Right atrium auricular region (tissue), 2 donors: ENCODE measurements around the gene COL2A1. TPM values are rescaled to one million over a fixed set of nuclear protein-coding genes. Genes with fewer than 3 reads are reported as not detected.

Source experiments
- DNase-seq: peaks from one replicate; pipeline ENCODE4 v3.0.0-alpha.2; 2019; ENCODE audit warnings: low spot score
- H3K27ac ChIP-seq, 2 donors: fragments of 200-600 bp; sonication (generic); 1 replicate in 1 of 2; 2 replicates in 1 of 2; pipeline ENCODE4 v1.5.1; 2016 to 2019
- H3K27me3 ChIP-seq, 2 donors: fragments of 200-600 bp; sonication (generic); one replicate each; pipeline versions ENCODE4 v1.5.1 to v1.6.0; 2017 to 2019
- H3K36me3 ChIP-seq: fragments of 200-600 bp; sonication (generic); one replicate; pipeline ENCODE4 v1.5.1; 2016
- H3K4me1 ChIP-seq, 2 donors: fragments of 200-600 bp; sonication (generic); one replicate each; pipeline versions ENCODE4 v1.5.1 to v1.6.0; 2017 to 2019
- H3K4me3 ChIP-seq, 2 donors: fragments of 200-600 bp; sonication (generic); 1 replicate in 1 of 2; 2 replicates in 1 of 2; pipeline ENCODE4 v1.5.1; 2017 to 2019; ENCODE audit warnings: mild to moderate bottlenecking in 1 of 2, moderate library complexity in 1 of 2
- H3K9me3 ChIP-seq, 2 donors: fragments of 200-600 bp; sonication (generic); one replicate each; pipeline ENCODE4 v1.5.1; 2019
- CTCF ChIP-seq, 2 donors: fragments of 200-600 bp; sonication (generic); IDR thresholded peaks; one replicate each; pipeline ENCODE4 v1.5.1; 2019; ENCODE audit warnings: antibody characterized with exemption in 2 of 2
- total RNA-seq, 2 donors: library from RNA; depleted of rRNA; stranded (reverse); fragments of >200 nt; gene quantifications; one replicate each; pipeline ENCODE4 v1.1.0, GENCODE V29; 2016

Gene COL2A1
- total RNA-seq, 2 donors from 2014 or later, result not detected

DNA sequence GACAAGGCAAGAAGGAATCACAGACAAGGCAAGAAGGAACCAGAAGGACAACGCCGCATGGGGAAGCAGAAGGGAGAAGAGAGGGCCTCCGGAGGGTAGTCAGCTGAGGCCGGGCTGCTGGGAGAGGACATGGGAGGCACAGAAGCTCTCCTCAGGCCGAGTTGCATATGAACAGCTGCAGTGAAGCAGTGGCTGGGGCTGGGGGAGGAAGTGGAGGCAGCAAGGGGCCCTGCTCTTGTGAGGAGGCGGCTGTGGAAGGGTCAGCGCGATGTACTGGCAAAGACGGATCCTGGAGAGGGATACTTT is 62.8 kb downstream of the COL2A1 start:
- H3K9me3 ChIP-seq, result no peaks in the 10 kb centered on the region
- peaks cover 0 to 11% of the 10 kb centered on the region in 2 donors for H3K4me1 ChIP-seq
- TF ChIP-seq CTCF (IDR thresholded peaks at IDR 0.05), result no peak
- no peaks in the 10 kb centered on the region for H3K27me3 ChIP-seq
- DNase-seq, result no peak
- H3K36me3 ChIP-seq, result no peaks in the 10 kb centered on the region
- no peak overlapping the region for H3K4me3 ChIP-seq
- no peak overlapping the region for H3K27ac ChIP-seq

GRCh38 chr12:47940773-47941474 is 63.4 kb downstream of the COL2A1 start:
- Histone ChIP-seq H3K4me3 (no peak overlapping the region), H3K4me1 (peaks cover 0 to 11% of the 10 kb centered on the region in 2 donors), H3K27ac (no peak overlapping the region), H3K27me3 (no peaks in the 10 kb centered on the region), H3K9me3 (no peaks in the 10 kb centered on the region), H3K36me3 (no peaks in the 10 kb centered on the region)
- DNase-seq, result no peak
- TF ChIP-seq CTCF (IDR thresholded peaks at IDR 0.05), result no peak

DNA sequence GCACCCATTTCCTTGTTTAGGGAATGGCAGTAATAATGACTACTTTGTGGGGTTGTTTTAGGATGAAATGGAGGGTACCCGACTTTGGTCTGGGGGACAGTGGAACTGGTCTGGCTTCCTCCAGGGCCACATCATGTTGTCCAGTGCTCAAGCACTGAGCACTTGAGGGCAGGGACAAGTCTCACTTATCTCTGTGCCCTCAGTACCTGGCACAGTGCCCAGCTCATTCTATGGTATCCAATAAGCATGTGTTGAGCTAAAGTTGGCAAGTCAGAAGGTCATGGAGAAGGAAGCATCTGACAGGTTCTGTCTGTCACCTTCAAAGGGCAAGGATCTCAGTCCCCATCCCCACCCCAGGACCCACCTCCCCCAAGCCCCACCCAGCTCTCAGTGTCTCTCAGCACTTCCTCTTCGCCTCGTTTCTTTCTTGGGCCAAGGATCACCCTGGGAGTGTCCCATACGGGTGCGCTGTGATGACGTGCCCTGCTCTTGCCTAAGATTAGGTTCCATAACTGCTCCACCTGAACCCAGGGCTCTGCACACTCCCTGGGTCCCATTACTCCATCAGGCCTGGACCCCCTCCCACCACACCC is 65.2 kb downstream of the COL2A1 start:
- no peak overlapping the region for H3K4me3 ChIP-seq
- H3K27me3 ChIP-seq, result no peaks in the 10 kb centered on the region
- TF ChIP-seq CTCF (IDR thresholded peaks at IDR 0.05), result no peak
- H3K27ac ChIP-seq, result no peak overlapping the region
- DNase-seq, result no peak
- no peaks in the 10 kb centered on the region for H3K9me3 ChIP-seq
- peaks cover 0 to 22% of the 10 kb centered on the region in 2 donors for H3K4me1 ChIP-seq
- H3K36me3 ChIP-seq, result no peaks in the 10 kb centered on the region

DNA sequence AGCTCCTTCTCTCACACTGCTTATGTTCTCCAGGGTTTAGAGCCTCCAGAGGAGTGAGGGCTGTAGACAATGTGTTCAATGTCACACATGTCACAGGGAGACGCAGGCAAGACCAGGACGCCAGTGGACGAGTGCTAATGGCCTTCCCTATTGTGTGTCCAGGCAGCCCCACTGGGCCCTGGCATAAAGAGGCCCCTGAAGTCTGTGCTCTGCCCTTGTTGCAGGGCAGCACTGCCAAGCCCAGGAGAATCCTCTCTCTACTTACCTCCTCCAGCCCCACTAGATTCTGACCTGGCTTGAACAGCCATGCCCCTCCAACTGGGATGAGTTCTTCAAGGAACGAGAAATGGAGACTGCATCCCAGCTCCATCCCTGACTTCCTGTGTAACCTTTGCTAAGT is 65.7 kb downstream of the COL2A1 start:
- no peaks in the 10 kb centered on the region for H3K9me3 ChIP-seq
- no peak for DNase-seq
- H3K4me3 ChIP-seq, result no peak overlapping the region
- H3K27me3 ChIP-seq, result no peaks in the 10 kb centered on the region
- TF ChIP-seq CTCF (IDR thresholded peaks at IDR 0.05), result no peak
- no peaks in the 10 kb centered on the region for H3K36me3 ChIP-seq
- H3K4me1 ChIP-seq, result peaks cover 0 to 22% of the 10 kb centered on the region in 2 donors
- H3K27ac ChIP-seq, result no peak overlapping the region

DNA sequence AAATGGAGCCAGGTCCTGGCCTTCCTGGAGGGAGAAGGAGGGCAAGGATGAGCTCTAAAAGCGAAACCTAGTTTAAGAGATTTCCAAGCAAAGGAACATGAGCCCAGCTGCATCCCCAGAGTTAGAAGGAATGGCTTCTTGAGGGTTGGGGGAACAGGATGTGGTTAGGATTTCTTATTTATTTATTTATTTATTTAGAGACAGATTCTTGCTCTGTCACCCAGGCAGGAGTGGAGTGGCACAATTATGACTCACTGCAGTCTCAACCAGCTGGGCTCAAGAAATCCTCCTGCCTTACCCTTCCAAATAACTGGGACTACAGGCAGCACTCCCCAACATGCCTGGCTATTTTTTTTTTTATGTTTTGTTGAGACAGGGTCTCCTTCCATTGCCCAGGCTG is 66.2 kb downstream of the COL2A1 start:
- H3K36me3 ChIP-seq, result no peaks in the 10 kb centered on the region
- no peaks in the 10 kb centered on the region for H3K9me3 ChIP-seq
- H3K4me3 ChIP-seq, result no peak overlapping the region
- DNase-seq, result no peak
- H3K4me1 ChIP-seq, result peaks cover 0 to 22% of the 10 kb centered on the region in 2 donors
- no peak for TF ChIP-seq CTCF (IDR thresholded peaks at IDR 0.05)
- no peaks in the 10 kb centered on the region for H3K27me3 ChIP-seq
- no peak overlapping the region for H3K27ac ChIP-seq

DNA sequence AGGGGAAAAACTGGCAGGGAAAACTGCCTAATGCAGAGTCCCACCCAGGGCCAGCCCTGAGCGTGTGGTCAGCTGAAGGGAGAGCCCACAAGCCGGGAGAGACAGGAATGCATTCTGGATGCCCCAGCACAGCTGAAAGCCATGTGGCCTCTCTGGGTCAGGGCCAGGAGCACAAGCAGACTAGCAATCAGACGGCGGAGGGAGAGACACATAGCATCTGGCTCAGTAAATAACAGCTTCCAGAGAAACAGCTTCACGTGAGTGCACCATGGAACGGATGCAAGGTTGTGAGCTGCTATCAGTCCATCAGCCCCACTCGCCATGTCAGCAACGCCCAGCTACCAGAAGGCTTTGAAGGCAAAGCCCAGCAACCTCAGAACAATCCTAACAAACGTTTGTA is 69.1 kb downstream of the COL2A1 start:
- TF ChIP-seq CTCF (IDR thresholded peaks at IDR 0.05), result no peak
- no peak overlapping the region for H3K27ac ChIP-seq

More for the DNA sequence above, 69.1 kb downstream of the COL2A1 start:
- Histone ChIP-seq H3K4me1 (peaks cover 0 to 14% of the 10 kb centered on the region in 2 donors), H3K27me3 (no peaks in the 10 kb centered on the region), H3K36me3 (no peaks in the 10 kb centered on the region), H3K4me3 (no peak overlapping the region), H3K9me3 (no peaks in the 10 kb centered on the region)
- DNase-seq, result no peak
